PC-3 (cell line): ENCODE results near the gene RYR2. TPM values are rescaled to one million over a fixed set of nuclear protein-coding genes. Genes with fewer than 3 reads are reported as not detected.
"Not testable (repeated sequence)": the region's sequence is repeated elsewhere in the genome, so short reads cannot be mapped to it uniquely, and the experiment has no call there.

Experiments
- ATAC-seq: fragments of 200-7000 bp; cut with Tn5 transposase; 2 replicates; pipeline ENCODE4 v1.9.1; 2020; ENCODE audit warnings: mild to moderate bottlenecking, moderate library complexity
- BruUV-seq: library from RNA; stranded (reverse); fragments of 400-500 nt; replicated peaks from 2 replicates; lab custom pipeline; 2021; lab: Mats Ljungman, UMichigan
- CTCF ChIA-PET: fragments of 300-600 bp; sonication (Branson Sonifier 250); formaldehyde crosslinking; loops from one replicate; lab custom pipeline; 2022; ENCODE audit warnings: antibody characterized with exemption; lab: Charles Lee
- POLR2A ChIA-PET: fragments of 300-600 bp; sonication (Branson Sonifier 250); formaldehyde crosslinking; loops from one replicate; lab custom pipeline; 2022; ENCODE audit warnings: antibody characterized with exemption; ENCODE audit not compliant: unreplicated experiment; lab: Charles Lee
- DNase-seq: peaks from one replicate; pipeline ENCODE4 v3.0.0-alpha.2; 2015
- H2AFZ ChIP-seq: fragments of 300-600 bp; sonication (generic); 2 replicates; pipeline ENCODE4 v1.6.0; 2016; ENCODE audit warnings: antibody characterized with exemption, low read length
- H3F3A ChIP-seq: fragments of 300-600 bp; sonication (generic); one replicate; pipeline ENCODE4 v1.6.0; 2017; ENCODE audit warnings: antibody characterized with exemption, low read length, control low read depth, mild to moderate bottlenecking; ENCODE audit not compliant: unreplicated experiment
- H3K27ac ChIP-seq: fragments of 300-600 bp; sonication (generic); 2 replicates; pipeline ENCODE4 v1.5.1; 2016; ENCODE audit warnings: mild to moderate bottlenecking, low read length
- H3K27me3 ChIP-seq: fragments of 300-600 bp; sonication (generic); 2 replicates; pipeline ENCODE4 v1.6.1; 2016; ENCODE audit warnings: low read length, mixed read lengths
- H3K36me3 ChIP-seq: fragments of 300-600 bp; sonication (generic); 2 replicates; pipeline ENCODE4 v1.6.1; 2016; ENCODE audit warnings: low read depth, mixed run types, low read length, mixed read lengths
- H3K4me1 ChIP-seq: fragments of 300-600 bp; sonication (generic); 2 replicates; pipeline ENCODE4 v1.5.1; 2016; ENCODE audit warnings: low read length; ENCODE audit not compliant: insufficient read depth
- H3K4me2 ChIP-seq: fragments of 300-600 bp; sonication (generic); 2 replicates; pipeline ENCODE4 v1.6.0; 2016; ENCODE audit warnings: low read length
- H3K4me3 ChIP-seq: fragments of 300-600 bp; sonication (generic); 2 replicates; pipeline ENCODE4 v1.5.1; 2016; ENCODE audit warnings: mild to moderate bottlenecking, low read length, mixed read lengths
- H3K79me2 ChIP-seq: fragments of 300-600 bp; sonication (generic); 2 replicates; pipeline ENCODE4 v1.6.1; 2017; ENCODE audit warnings: low read length, mixed read lengths
- H3K9ac ChIP-seq: fragments of 300-600 bp; sonication (generic); 2 replicates; pipeline ENCODE4 v1.6.0; 2016; ENCODE audit warnings: mild to moderate bottlenecking, low read length
- H3K9me2 ChIP-seq: fragments of 300-600 bp; sonication (generic); replicated peaks from 2 replicates; pipeline ENCODE4 v1.6.1; 2016; ENCODE audit warnings: mixed run types, low read length, mixed read lengths
- H3K9me3 ChIP-seq: fragments of 300-600 bp; sonication (generic); 2 replicates; pipeline ENCODE4 v1.6.1; 2016; ENCODE audit warnings: low read length, mixed read lengths
- H4K20me1 ChIP-seq: fragments of 300-600 bp; sonication (generic); 2 replicates; pipeline ENCODE4 v1.6.1; 2016; ENCODE audit warnings: low read length, mixed read lengths
- CTCF ChIP-seq: fragments of 300-600 bp; sonication (generic); conservative IDR thresholded peaks from 2 replicates; pipeline ENCODE4 v1.5.1; 2017; ENCODE audit warnings: antibody characterized with exemption, low read depth, mild to moderate bottlenecking, low read length
- EZH2 ChIP-seq: fragments of 300-600 bp; sonication (generic); IDR thresholded peaks from one replicate; pipeline ENCODE4 v1.6.1; 2017; ENCODE audit warnings: antibody characterized with exemption, mild to moderate bottlenecking, low read length; ENCODE audit not compliant: unreplicated experiment
- EZH2phosphoT487 ChIP-seq: fragments of 300-600 bp; sonication (generic); IDR thresholded peaks from 2 replicates; pipeline ENCODE4 v1.6.1; 2018; ENCODE audit warnings: mild to moderate bottlenecking, antibody characterized with exemption, low read length, borderline replicate concordance
- intact Hi-C: fragments of 100-400 bp; cut with micrococcal nuclease; formaldehyde crosslinking; loops from 2 replicates; pipeline ENCODE4 v1.9.0; 2023
- total RNA-seq: library from RNA; depleted of rRNA; stranded (reverse); fragments of >200 nt; gene quantifications from 2 replicates; pipeline ENCODE4 v1.2.3, GENCODE V29; 2014

The RYR2 gene
- total RNA-seq, 1 experiment from 2014 or later: not detected

DNA sequence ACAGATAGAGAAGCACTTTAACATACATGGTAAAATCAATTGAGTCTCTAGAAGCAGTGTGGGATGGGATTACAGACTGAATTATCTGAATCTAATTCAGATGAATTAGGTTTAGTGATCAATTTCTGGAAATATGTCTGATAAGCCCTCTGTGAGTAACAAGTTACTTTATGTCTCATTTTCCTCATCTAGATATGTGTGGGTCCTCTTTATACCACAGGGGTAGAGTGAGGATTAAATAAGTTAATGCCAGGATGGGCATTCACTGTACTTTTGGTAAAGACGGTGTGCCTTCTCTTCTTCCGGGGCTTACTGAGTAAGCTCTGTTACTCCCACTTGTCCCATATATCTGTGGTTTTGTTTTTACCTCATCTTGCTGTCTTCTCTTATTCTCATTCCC is 225.8 kb downstream of the RYR2 start:
- Histone ChIP-seq H3K27me3 (no peaks in the 10 kb centered on the region; the same call in 1 of the 2 replicates), H2AFZ (no peak overlapping the region), H3K36me3 (no peaks in the 10 kb centered on the region), H3K9me2 (no peaks in the 10 kb centered on the region), H3K9me3 (no peaks in the 10 kb centered on the region), H4K20me1 (no peaks in the 10 kb centered on the region), H3K27ac (no peak overlapping the region), H3K79me2 (no peaks in the 10 kb centered on the region), H3F3A (no peaks in the 10 kb centered on the region), H3K4me1 (no peaks in the 10 kb centered on the region), H3K9ac (no peak overlapping the region), H3K4me2 (no peak overlapping the region), H3K4me3 (no peak overlapping the region)
- BruUV-seq: no TSS peak
- TF ChIP-seq CTCF (no peak), EZH2 (no peak)
- POLR2A ChIA-PET: no interaction called here
- CTCF ChIA-PET: no interaction called here
- DNase-seq (no peak), ATAC-seq (no peak)
- intact Hi-C loops: no loop called here

DNA sequence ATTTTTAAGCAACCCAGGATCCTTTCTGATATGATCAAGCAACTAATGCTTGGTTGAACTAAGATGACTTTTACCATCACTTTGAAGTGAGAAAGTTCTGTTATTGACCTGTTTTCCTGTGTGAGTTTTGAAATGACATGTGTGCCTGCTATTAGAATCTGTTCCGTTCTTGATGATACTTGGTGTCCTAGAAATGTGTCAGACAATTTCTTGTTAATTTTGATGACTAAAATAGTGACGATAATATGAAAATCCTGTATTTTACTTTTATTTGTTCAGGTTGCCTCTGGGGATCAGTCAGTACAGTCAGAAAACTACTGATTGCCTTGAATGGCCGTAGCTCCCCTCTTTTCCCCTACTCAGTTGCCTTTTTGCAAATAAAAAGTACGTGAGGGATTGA is 228.0 kb downstream of the RYR2 start:
- H3K9me2 ChIP-seq: no peaks in the 10 kb centered on the region
- H3K4me2 ChIP-seq: no peak overlapping the region
- H3F3A ChIP-seq: no peaks in the 10 kb centered on the region
- ATAC-seq (no peak), DNase-seq (no peak)
- BruUV-seq: no TSS peak
- H3K79me2 ChIP-seq: no peaks in the 10 kb centered on the region
- TF ChIP-seq CTCF: no peak
- no peak for TF ChIP-seq EZH2phosphoT487
- TF ChIP-seq EZH2: no peak
- H4K20me1 ChIP-seq: no peaks in the 10 kb centered on the region
- no peak overlapping the region for H3K9ac ChIP-seq
- H3K36me3 ChIP-seq: no peaks in the 10 kb centered on the region
- H2AFZ ChIP-seq: no peak overlapping the region
- H3K27me3 ChIP-seq: no peaks in the 10 kb centered on the region; the same call in 1 of the 2 replicates
- ChIA-PET POLR2A (no interaction called here), CTCF (no interaction called here)
- H3K4me1 ChIP-seq: no peaks in the 10 kb centered on the region
- no peak overlapping the region for H3K27ac ChIP-seq
- H3K9me3 ChIP-seq: no peaks in the 10 kb centered on the region
- H3K4me3 ChIP-seq: no peak overlapping the region
- intact Hi-C loops: no loop called here

DNA sequence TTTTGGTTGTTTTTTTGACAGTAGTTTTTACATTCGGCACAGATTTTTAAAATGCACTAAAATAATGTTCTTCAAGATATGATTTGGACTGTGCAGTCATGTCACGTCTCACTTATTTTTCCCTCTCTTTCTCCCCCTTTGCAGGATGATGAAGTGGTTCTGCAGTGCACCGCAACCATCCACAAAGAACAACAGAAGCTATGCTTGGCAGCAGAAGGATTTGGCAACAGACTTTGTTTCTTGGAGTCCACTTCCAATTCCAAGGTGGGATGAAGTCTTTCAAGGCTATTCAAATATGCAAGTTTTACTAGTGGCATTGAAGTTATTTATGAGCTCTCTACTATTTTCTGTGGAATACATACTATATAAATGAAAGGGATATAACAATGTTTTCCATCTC is 228.4 kb downstream of the RYR2 start:
- no peak overlapping the region for H3K4me2 ChIP-seq
- no peaks in the 10 kb centered on the region for H3F3A ChIP-seq
- no peak overlapping the region for H3K4me3 ChIP-seq
- no peaks in the 10 kb centered on the region for H4K20me1 ChIP-seq
- no peaks in the 10 kb centered on the region for H3K36me3 ChIP-seq
- no peak overlapping the region for H3K27ac ChIP-seq
- no peak overlapping the region for H3K9ac ChIP-seq
- no TSS peak for BruUV-seq
- ChIA-PET CTCF (no interaction called here), POLR2A (no interaction called here)
- no peaks in the 10 kb centered on the region for H3K9me3 ChIP-seq
- H3K9me2 ChIP-seq: no peaks in the 10 kb centered on the region
- DNase-seq (no peak), ATAC-seq (no peak)
- H3K4me1 ChIP-seq: no peaks in the 10 kb centered on the region
- no peaks in the 10 kb centered on the region for H3K79me2 ChIP-seq
- H3K27me3 ChIP-seq: no peaks in the 10 kb centered on the region; the same call in 1 of the 2 replicates
- intact Hi-C loops: no loop called here
- H2AFZ ChIP-seq: no peak overlapping the region
- TF ChIP-seq EZH2phosphoT487: no peak
- no peak for TF ChIP-seq EZH2
- no peak for TF ChIP-seq CTCF

DNA sequence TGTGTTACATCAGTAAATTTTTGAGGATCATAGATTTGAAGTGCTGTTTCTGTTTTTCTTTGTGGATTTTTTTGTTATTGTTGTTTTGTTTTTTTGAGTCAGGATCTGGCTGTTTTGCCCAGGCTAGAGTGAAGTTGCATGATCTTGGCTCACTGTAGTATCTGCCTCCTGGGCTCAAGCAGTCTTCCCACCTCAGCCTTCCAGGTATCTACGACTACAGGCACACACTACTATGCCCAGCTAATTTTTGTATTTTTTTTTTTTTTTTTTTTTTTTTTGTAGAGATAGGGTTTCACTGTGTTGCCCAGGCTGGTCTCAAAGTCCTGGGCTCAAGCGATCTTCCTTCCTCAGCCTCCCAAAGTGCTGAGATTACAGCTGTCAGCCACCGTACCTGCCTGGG is 236.0 kb downstream of the RYR2 start:
- H3K4me2 ChIP-seq, H3K9me2 ChIP-seq, H3K9ac ChIP-seq, H3K36me3 ChIP-seq, ATAC-seq, H3K4me1 ChIP-seq, intact Hi-C loops, H2AFZ ChIP-seq, H3K79me2 ChIP-seq, H3F3A ChIP-seq, H4K20me1 ChIP-seq, H3K9me3 ChIP-seq, DNase-seq, POLR2A ChIA-PET, H3K4me3 ChIP-seq, CTCF ChIA-PET, BruUV-seq, H3K27ac ChIP-seq, H3K27me3 ChIP-seq: not testable (repeated sequence)
